GM19023 (cell line): Measurements from ENCODE around the gene PIMREG.
"Not testable (repeated sequence)": the region's sequence is repeated elsewhere in the genome, so short reads cannot be mapped to it uniquely, and the experiment has no call there.

Experiments
- ATAC-seq: cut with Tn5 transposase; IDR thresholded peaks from one replicate; pipeline ENCODE4 v1.9.1; 2021; ENCODE audit warnings: mild to moderate bottlenecking, moderate library complexity; ENCODE audit not compliant: unreplicated experiment

The PIMREG gene

GRCh38 chr17:6476076-6476809, 32.0 kb downstream of the PIMREG start:
- no peak for ATAC-seq

GRCh38 chr17:6476810-6477179, 32.5 kb downstream of the PIMREG start:
- ATAC-seq, result no peak

GRCh38 chr17:6477831-6478383, 33.7 kb downstream of the PIMREG start:
- ATAC-seq, result no peak

DNA sequence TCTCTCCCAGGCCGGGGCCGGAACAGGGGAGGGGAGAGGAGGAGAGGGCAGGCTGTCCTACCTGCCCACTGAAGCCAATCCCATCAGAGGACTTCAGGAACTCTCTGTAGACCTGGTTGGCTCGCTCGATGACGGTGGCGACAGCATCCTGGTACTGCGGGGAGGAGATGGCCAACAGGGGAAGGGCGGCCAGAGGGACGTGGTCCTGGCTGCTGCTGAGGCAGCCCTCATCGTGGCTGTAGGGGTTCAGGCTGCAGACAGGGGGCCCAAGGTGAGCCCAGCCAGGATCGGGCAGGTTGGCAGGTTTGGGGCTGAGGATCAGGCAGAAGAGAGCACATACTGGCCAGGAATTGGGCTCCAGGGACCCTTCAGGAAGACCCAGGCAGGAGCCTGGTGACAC, 34.2 kb downstream of the PIMREG start:
- ATAC-seq, result no peak

DNA sequence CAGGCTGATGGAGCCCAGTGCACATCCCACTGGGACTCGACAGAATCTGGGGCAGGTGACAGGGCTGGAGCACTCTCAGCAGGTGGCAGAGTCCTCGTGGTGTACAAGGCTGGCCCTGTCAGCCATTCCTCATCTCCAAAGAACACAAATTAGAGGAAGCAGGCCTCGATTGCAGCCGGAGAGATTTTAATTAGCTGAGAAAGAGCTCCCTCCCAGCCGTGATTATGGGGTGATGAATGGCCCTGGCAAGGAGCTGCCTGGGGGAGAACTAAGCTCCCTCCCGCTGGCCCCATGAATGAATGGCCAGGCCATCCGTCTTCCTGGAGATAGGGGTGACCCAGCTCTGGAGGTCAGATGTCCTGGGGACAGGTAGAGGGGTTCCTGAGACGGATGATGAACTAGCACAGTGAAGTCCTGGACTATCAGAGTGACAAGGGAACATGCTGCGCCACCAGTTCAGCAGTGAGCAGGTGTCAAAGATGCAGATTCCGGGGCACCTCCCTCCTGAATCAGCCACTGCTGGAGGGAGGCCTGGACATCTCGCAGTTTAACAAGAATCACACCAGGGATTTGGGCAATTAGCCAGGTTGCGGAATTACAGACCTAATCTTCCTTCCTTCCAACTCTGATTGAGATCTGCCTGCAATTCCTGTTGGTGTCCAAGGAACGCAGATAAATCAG, 35.5 kb downstream of the PIMREG start:
- ATAC-seq, result no peak

DNA sequence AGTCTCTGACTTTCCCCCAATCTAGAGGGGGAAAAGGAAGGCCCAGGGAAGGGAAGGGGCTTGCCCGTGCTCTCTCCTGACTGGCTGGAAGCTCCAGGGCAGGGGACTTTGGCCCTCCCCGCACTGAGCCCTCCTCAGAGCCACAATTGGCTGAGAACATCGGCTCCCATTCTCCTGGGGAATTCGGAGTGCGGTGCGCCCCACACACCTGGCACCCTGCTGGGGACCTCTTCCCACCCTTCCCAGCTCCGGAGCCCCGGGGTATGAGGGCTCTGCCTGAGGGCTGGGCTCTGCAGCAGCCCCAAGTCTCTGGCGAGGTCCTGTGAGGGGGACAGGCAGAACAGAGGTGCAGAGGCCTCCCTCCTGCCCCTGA, 36.0 kb downstream of the PIMREG start:
- no peak for ATAC-seq

DNA sequence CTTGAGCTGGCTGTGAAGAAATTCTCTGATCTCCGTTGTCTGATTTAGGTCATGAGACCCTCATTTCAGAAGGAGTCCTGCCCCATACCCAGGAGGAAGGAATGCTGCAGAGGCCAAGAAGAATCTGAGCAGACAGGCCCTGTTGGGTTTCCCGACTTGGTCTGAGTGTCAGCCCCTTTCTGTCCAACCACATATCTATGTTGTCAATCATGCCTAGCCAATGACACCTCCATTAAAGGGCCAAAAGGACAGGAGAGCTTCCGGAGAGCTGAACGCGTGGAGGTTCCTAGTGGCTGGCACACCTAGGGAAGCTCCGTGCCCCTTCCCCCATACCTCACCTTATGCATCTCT, 37.8 kb downstream of the PIMREG start:
- ATAC-seq, result no peak

DNA sequence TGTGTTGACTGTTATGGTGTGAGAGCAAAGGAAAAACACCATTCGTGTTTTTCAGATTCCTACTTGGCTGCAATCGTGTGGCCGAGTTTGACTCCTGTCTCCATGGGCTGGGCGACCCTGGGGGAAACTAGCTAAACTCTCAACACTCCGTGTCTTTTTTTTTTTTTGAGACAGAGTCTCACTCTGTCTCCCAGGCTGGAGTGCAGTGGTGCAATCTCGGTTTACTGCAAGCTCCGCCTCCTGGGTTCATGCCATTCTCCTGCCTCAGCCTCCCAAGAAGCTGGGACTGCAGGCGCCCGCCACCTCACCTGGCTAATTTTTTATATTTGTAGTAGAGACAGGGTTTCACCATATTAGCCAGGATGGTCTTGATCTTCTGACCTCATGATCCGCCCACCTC, 38.5 kb downstream of the PIMREG start:
- not testable (repeated sequence) for ATAC-seq

DNA sequence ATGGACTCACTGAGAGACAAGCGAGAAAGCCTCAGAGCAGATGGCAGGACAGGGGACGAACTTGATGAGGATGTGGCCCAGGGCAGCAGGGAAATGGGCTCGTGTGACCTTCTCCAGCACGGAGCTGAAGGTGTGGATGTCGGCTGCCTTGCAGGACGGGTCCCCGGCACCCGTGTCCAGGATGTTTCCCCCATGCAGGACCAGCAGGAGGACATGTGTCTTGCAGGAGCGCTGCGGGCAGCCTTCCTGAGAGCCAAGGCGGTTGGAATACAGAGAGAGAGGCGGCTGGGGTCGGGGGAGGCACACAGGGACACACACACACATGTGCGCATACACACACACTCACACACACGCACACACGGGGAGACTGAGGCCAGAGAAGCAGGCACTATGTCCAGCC, 39.3 kb downstream of the PIMREG start:
- ATAC-seq, result no peak

DNA sequence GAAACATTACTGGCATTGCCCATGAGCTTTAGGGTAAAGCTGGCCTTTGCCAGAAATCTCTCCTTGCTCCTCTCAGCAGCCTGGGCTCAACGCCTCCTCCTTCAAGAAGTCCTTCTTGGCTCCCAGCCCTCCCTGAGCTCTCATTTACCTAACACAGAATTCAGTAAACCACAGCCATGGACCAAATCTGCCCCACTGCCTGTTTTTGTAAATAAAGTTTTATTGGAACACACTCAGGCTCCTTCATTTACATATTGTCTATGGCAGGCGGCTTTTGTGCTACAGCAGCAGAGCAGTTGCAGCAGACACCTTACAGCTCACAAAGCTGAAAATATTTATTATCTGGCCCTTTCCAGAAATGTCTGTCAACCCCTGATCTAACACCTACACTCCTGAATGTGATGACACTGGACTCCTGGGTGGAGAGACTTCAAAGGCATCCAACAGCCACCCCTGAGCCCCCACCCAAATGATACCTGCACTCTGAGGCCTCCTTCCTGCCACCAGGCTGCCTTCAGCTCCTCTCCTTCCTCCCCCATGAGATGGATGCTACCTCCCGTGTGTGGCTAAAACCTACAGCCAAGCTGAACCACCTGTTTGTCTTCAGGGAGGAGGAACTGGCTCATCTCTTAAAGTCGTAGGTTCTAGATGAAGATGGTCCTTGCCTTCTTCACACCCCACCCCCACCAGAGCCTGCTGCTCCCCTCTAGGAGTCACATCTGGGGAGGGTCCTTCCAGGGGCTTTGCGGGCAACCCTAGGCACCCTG, 41.6 kb downstream of the PIMREG start:
- ATAC-seq, result no peak

DNA sequence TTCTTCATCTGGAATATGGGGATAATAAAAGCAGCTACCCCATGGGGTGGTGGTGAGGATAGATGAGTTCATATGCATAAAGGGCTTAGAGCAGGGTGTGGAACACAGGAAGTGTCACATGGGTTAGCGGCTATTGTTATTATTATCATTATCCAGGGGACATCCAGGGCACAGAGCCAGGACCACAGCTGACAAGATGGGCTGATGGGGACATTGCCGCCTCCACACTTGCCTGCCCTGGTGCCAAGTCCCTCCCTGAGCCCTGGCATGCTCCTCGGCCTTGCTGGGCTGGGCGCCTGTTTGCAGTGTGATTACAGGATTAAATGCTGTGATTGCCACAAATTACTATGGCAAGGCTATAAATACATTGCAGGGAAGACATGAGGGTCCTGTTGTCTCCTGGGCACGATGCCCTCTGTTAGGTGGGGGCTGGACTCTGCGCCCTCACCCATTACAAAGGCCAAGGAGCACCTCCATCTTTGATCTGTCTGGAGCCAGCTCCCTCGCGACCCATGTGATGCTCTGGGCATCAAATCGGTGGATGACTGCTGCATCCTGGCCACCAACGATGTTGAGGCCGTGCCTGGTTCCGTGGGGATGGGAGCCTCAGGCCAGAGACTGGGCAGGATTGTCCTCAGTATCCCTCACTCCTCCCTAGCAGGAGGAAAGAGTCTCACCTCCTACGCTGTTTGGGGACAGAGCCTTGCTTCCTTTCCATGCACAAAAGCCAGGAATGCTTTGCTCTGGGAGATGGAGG, 43.2 kb downstream of the PIMREG start:
- no peak for ATAC-seq

DNA sequence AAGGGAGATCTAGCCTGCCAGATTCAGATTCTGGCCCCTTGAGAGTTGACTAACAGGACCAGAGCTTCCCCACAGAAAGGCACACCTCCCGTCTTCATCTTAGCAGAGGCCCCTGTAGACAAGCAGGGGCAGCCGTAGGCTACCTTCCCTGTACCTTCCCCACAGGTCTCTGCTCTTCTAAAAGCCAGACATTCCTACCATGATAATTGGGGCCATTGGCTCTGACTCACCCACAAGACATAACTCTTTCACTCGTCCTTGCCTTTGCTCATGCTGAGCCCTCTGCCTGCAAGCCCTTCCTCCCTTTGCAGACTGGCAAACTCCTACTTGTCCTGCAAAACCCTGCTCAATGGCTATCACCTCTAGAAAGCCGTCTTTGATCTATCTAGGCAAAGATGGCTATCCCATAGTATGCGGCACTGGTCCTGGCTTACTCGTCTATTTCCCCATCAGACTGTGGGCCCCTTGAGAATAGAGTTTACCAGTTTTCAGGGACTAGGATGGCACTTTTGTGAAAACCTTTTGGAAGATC, 43.8 kb downstream of the PIMREG start:
- no peak for ATAC-seq

- no peak for ATAC-seq
Measured at GRCh38 chr17:6489016-6489550, 44.8 kb downstream of the PIMREG start.

GRCh38 chr17:6491071-6491700, 46.9 kb downstream of the PIMREG start:
- ATAC-seq, result no peak

GRCh38 chr17:6492892-6493674, 48.8 kb downstream of the PIMREG start:
- ATAC-seq, result no peak

GRCh38 chr17:6494239-6494941, 50.1 kb downstream of the PIMREG start:
- ATAC-seq, result no peak

DNA sequence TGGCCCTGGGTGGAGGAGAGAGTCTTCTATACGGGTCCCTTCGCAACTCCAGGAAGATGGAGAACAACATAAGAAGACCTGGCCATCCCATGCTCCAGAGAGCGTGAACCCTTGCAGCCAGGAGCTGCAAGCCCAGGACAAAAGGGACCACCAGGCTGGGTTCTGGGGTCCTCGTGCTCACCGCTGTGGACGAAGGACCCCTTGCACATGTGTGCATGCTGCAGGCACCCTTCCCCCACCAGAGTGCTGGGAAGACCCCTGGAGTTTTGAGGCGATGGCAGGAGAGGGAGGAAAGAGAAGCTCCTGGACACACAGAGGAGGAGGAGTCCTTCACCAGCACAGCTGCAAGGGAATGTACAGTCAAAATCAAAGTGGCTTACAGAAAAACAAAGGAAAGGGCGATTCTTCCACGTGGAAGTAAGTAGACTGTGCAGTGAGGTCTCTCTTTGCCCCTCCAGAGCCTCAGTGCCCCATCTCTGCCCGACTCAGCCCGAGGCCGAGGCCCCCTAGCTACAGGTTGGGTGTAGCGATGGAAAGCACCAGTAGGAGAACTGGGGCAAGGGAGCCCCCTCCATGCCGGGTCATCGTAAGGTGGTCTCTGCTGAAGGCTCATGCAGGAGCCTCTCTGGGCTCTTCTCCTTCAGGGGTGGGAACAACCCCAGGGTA, 51.3 kb downstream of the PIMREG start:
- no peak for ATAC-seq

DNA sequence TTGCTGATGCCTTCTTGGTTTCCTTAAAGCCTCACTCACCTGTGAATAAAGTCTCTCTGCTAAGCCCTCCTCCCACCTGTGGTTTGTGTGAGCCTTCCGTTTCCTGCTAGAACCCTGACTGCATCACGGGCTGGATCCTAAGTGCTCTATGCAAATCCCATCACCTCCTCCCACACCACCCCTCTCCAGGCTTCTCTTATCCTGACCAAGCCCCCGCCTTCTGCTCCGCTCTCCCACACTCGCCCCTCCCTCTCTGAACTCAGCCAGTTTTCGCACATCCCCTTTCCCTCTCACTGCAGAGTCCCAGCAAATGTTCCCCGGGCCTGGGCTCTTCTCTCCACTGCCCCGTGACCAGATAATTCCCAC, 51.8 kb downstream of the PIMREG start:
- ATAC-seq, result no peak
